ENCODE data around the gene RBM43. TPM values are rescaled to one million over a fixed set of nuclear protein-coding genes. Genes with fewer than 3 reads are reported as not detected.
"Not testable (repeated sequence)": the region's sequence is repeated elsewhere in the genome, so short reads cannot be mapped to it uniquely, and the experiment has no call there.

The RBM43 gene
- total RNA-seq, 1 donor from 2014 or later = 6.3 TPM

- H3K9me3 ChIP-seq (ENCODE audit: control insufficient read depth in 3 of 3, low read length in 3 of 3) = peaks cover 5 to 8% (median 5%) of the 10 kb centered on the region in 3 donors
- no peak overlapping the region for H3K27ac ChIP-seq (ENCODE audit: low read depth, low read length)
- H3K4me3 ChIP-seq (ENCODE audit: low read length in 3 of 3) = no peak overlapping the region
- H3K4me1 ChIP-seq (ENCODE audit: control insufficient read depth in 3 of 3, insufficient read depth in 3 of 3, low read length in 3 of 3) = no peaks in the 10 kb centered on the region
- no peaks in the 10 kb centered on the region for H3K27me3 ChIP-seq (ENCODE audit: control insufficient read depth in 3 of 3, insufficient read depth in 3 of 3, low read length in 3 of 3)
- H3K9ac ChIP-seq (ENCODE audit: low read depth in 1 of 3, low read length in 3 of 3) = no peak overlapping the region
- peaks cover 18 to 38% (median 35%) of the 10 kb centered on the region in 3 donors for H3K36me3 ChIP-seq (ENCODE audit: control insufficient read depth in 3 of 3, insufficient read depth in 3 of 3, low read length in 3 of 3)
Observed at GRCh38 chr2:151251012-151251411, 10.7 kb downstream of the RBM43 start.

DNA sequence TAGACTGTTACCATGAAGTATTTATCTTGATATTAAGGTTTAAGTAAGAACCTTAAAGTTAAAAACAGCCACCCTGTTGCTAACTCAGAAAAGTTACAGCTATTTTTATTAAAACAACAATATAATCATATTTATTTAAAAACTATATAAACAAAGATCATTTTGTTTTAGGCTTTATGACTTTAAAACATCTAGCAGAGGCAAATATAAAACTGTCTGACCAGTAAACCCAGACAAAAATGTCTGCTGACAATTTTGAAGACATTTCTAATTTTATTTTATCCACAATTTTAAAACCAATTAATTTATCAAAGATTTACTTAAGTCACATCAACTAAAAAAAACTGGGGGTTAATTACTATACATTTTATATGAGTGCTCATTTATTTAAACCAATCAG lies 14.2 kb downstream of the RBM43 start:
- H3K9me3 ChIP-seq (ENCODE audit: control insufficient read depth in 3 of 3, low read length in 3 of 3) = peaks cover 5 to 8% (median 5%) of the 10 kb centered on the region in 3 donors
- no peak overlapping the region for H3K27ac ChIP-seq (ENCODE audit: low read depth, low read length)
- no peak overlapping the region for H3K9ac ChIP-seq (ENCODE audit: low read depth in 1 of 3, low read length in 3 of 3)
- H3K4me1 ChIP-seq (ENCODE audit: control insufficient read depth in 3 of 3, insufficient read depth in 3 of 3, low read length in 3 of 3) = no peaks in the 10 kb centered on the region
- no peak overlapping the region for H3K4me3 ChIP-seq (ENCODE audit: low read length in 3 of 3)
- H3K36me3 ChIP-seq (ENCODE audit: control insufficient read depth in 3 of 3, insufficient read depth in 3 of 3, low read length in 3 of 3) = peaks cover 14 to 30% (median 23%) of the 10 kb centered on the region in 3 donors
- H3K27me3 ChIP-seq (ENCODE audit: control insufficient read depth in 3 of 3, insufficient read depth in 3 of 3, low read length in 3 of 3) = no peaks in the 10 kb centered on the region

- H3K4me3 ChIP-seq (ENCODE audit: low read length in 3 of 3) = no peak overlapping the region
- H3K27me3 ChIP-seq (ENCODE audit: control insufficient read depth in 3 of 3, insufficient read depth in 3 of 3, low read length in 3 of 3) = no peaks in the 10 kb centered on the region
- peaks cover 5 to 8% (median 5%) of the 10 kb centered on the region in 3 donors for H3K9me3 ChIP-seq (ENCODE audit: control insufficient read depth in 3 of 3, low read length in 3 of 3)
- no peak overlapping the region for H3K27ac ChIP-seq (ENCODE audit: low read depth, low read length)
- H3K36me3 ChIP-seq (ENCODE audit: control insufficient read depth in 3 of 3, insufficient read depth in 3 of 3, low read length in 3 of 3) = peaks cover 10 to 20% (median 20%) of the 10 kb centered on the region in 3 donors
- H3K4me1 ChIP-seq (ENCODE audit: control insufficient read depth in 3 of 3, insufficient read depth in 3 of 3, low read length in 3 of 3) = no peaks in the 10 kb centered on the region
- H3K9ac ChIP-seq (ENCODE audit: low read depth in 1 of 3, low read length in 3 of 3) = no peak overlapping the region
Observed at GRCh38 chr2:151246152-151246551, 15.5 kb downstream of the RBM43 start.

- H3K4me3 ChIP-seq (ENCODE audit: low read length in 3 of 3) = no peak overlapping the region
Observed at GRCh38 chr2:151243468-151243867, 18.2 kb downstream of the RBM43 start.

GRCh38 chr2:151241224-151241623 lies 20.4 kb downstream of the RBM43 start:
- H3K27me3 ChIP-seq (ENCODE audit: control insufficient read depth in 3 of 3, insufficient read depth in 3 of 3, low read length in 3 of 3) = no peaks in the 10 kb centered on the region
- no peaks in the 10 kb centered on the region for H3K4me1 ChIP-seq (ENCODE audit: control insufficient read depth in 3 of 3, insufficient read depth in 3 of 3, low read length in 3 of 3)
- no peak overlapping the region for H3K4me3 ChIP-seq (ENCODE audit: low read length in 3 of 3)
- no peaks in the 10 kb centered on the region for H3K36me3 ChIP-seq (ENCODE audit: control insufficient read depth in 3 of 3, insufficient read depth in 3 of 3, low read length in 3 of 3)
- no peaks in the 10 kb centered on the region for H3K9me3 ChIP-seq (ENCODE audit: control insufficient read depth in 3 of 3, low read length in 3 of 3)
- H3K27ac ChIP-seq (ENCODE audit: low read depth, low read length) = no peak overlapping the region
- no peak overlapping the region for H3K9ac ChIP-seq (ENCODE audit: low read depth in 1 of 3, low read length in 3 of 3)

More at GRCh38 chr2:151243468-151243867, 18.2 kb downstream of the RBM43 start:
- Histone ChIP-seq H3K9ac (ENCODE audit: low read depth in 1 of 3, low read length in 3 of 3) (no peak overlapping the region), H3K9me3 (ENCODE audit: control insufficient read depth in 3 of 3, low read length in 3 of 3) (no peaks in the 10 kb centered on the region), H3K36me3 (ENCODE audit: control insufficient read depth in 3 of 3, insufficient read depth in 3 of 3, low read length in 3 of 3) (peaks cover under 1 to 2% (median under 1%) of the 10 kb centered on the region in 3 donors), H3K4me1 (ENCODE audit: control insufficient read depth in 3 of 3, insufficient read depth in 3 of 3, low read length in 3 of 3) (no peaks in the 10 kb centered on the region), H3K27me3 (ENCODE audit: control insufficient read depth in 3 of 3, insufficient read depth in 3 of 3, low read length in 3 of 3) (no peaks in the 10 kb centered on the region), H3K27ac (ENCODE audit: low read depth, low read length) (no peak overlapping the region)

DNA sequence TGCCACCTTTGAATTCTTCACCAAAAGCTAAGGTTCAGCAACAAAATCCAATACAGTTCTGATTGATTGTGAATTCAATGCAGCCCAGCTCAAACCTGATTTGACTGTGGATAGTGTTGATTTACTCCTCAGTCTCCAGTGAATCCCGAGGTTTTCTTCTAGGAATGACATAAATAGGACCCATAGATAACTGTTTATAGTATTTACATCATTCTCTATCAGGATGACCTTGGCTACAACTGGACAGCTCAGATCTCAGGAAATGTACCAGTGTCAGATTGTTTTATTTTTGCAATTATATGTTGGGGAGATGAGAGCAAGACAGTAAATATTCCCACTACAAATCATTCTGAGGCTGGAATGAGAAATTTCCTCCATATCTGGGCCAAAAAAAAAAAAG lies 21.2 kb downstream of the RBM43 start:
- Histone ChIP-seq H3K36me3 (ENCODE audit: control insufficient read depth in 3 of 3, insufficient read depth in 3 of 3, low read length in 3 of 3) (no peaks in the 10 kb centered on the region), H3K4me3 (ENCODE audit: low read length in 3 of 3) (no peak overlapping the region), H3K9ac (ENCODE audit: low read depth in 1 of 3, low read length in 3 of 3) (no peak overlapping the region), H3K9me3 (ENCODE audit: control insufficient read depth in 3 of 3, low read length in 3 of 3) (no peaks in the 10 kb centered on the region), H3K27ac (ENCODE audit: low read depth, low read length) (no peak overlapping the region), H3K4me1 (ENCODE audit: control insufficient read depth in 3 of 3, insufficient read depth in 3 of 3, low read length in 3 of 3) (no peaks in the 10 kb centered on the region), H3K27me3 (ENCODE audit: control insufficient read depth in 3 of 3, insufficient read depth in 3 of 3, low read length in 3 of 3) (no peaks in the 10 kb centered on the region)

DNA sequence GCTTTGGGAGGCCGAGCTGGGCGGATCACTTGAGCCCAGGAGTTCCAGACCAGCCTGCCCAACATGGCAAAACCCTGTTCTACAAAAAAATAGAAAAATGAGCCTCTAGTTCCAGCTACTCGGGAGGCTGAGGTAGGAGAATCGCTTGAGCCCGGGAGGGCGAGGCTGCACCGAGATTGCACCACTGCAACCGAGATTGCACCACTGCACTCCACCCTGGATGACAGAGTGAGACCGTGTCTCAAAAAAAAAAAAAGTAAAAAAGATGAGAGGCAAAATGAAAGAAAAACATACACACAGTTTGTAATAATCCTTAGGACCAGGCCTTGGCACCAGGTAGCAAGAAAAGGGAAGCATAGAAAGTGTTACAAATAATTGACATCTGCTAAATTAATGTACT lies 22.0 kb downstream of the RBM43 start:
- no peaks in the 10 kb centered on the region for H3K9me3 ChIP-seq (ENCODE audit: control insufficient read depth in 3 of 3, low read length in 3 of 3)
- no peak overlapping the region for H3K27ac ChIP-seq (ENCODE audit: low read depth, low read length)
- H3K9ac ChIP-seq (ENCODE audit: low read depth in 1 of 3, low read length in 3 of 3) = no peak overlapping the region
- H3K27me3 ChIP-seq (ENCODE audit: control insufficient read depth in 3 of 3, insufficient read depth in 3 of 3, low read length in 3 of 3) = no peaks in the 10 kb centered on the region
- no peaks in the 10 kb centered on the region for H3K36me3 ChIP-seq (ENCODE audit: control insufficient read depth in 3 of 3, insufficient read depth in 3 of 3, low read length in 3 of 3)
- H3K4me3 ChIP-seq (ENCODE audit: low read length in 3 of 3) = no peak overlapping the region
- no peaks in the 10 kb centered on the region for H3K4me1 ChIP-seq (ENCODE audit: control insufficient read depth in 3 of 3, insufficient read depth in 3 of 3, low read length in 3 of 3)

- Histone ChIP-seq H3K4me1 (ENCODE audit: control insufficient read depth in 3 of 3, insufficient read depth in 3 of 3, low read length in 3 of 3) (no peaks in the 10 kb centered on the region), H3K9ac (ENCODE audit: low read depth in 1 of 3, low read length in 3 of 3) (no peak overlapping the region), H3K36me3 (ENCODE audit: control insufficient read depth in 3 of 3, insufficient read depth in 3 of 3, low read length in 3 of 3) (no peaks in the 10 kb centered on the region), H3K9me3 (ENCODE audit: control insufficient read depth in 3 of 3, low read length in 3 of 3) (no peaks in the 10 kb centered on the region), H3K27me3 (ENCODE audit: control insufficient read depth in 3 of 3, insufficient read depth in 3 of 3, low read length in 3 of 3) (no peaks in the 10 kb centered on the region), H3K4me3 (ENCODE audit: low read length in 3 of 3) (no peak overlapping the region), H3K27ac (ENCODE audit: low read depth, low read length) (no peak overlapping the region)
Observed at GRCh38 chr2:151238527-151239487, 22.9 kb downstream of the RBM43 start.

GRCh38 chr2:151237422-151238025 lies 24.1 kb downstream of the RBM43 start:
- Histone ChIP-seq H3K9me3 (ENCODE audit: control insufficient read depth in 3 of 3, low read length in 3 of 3) (no peaks in the 10 kb centered on the region), H3K9ac (ENCODE audit: low read depth in 1 of 3, low read length in 3 of 3) (no peak overlapping the region), H3K4me1 (ENCODE audit: control insufficient read depth in 3 of 3, insufficient read depth in 3 of 3, low read length in 3 of 3) (no peaks in the 10 kb centered on the region), H3K27me3 (ENCODE audit: control insufficient read depth in 3 of 3, insufficient read depth in 3 of 3, low read length in 3 of 3) (no peaks in the 10 kb centered on the region), H3K36me3 (ENCODE audit: control insufficient read depth in 3 of 3, insufficient read depth in 3 of 3, low read length in 3 of 3) (no peaks in the 10 kb centered on the region), H3K27ac (ENCODE audit: low read depth, low read length) (no peak overlapping the region), H3K4me3 (ENCODE audit: low read length in 3 of 3) (no peak overlapping the region)

DNA sequence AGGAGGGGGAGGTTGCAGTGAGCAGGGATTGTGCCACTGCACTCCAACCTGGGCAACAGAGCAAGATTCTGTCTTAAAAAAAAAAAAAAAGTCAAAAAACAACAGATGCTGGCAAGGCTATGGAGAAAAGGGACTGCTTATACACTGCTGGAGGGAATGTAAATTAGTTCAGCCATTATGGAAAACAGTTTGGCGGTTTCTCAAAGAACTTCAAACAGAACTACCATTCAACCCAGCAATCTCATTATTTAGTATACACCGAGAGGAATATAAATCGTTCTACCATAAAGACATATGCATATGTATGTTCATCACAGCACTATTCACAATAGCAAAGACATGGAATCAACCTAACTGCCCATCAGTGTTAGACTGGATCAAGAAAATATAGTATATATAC lies 27.9 kb downstream of the RBM43 start:
- not testable (repeated sequence) for H3K27ac ChIP-seq (ENCODE audit: low read depth, low read length); H3K27me3 ChIP-seq (ENCODE audit: control insufficient read depth in 3 of 3, insufficient read depth in 3 of 3, low read length in 3 of 3); H3K36me3 ChIP-seq (ENCODE audit: control insufficient read depth in 3 of 3, insufficient read depth in 3 of 3, low read length in 3 of 3); H3K4me3 ChIP-seq (ENCODE audit: low read length in 3 of 3); H3K9ac ChIP-seq (ENCODE audit: low read depth in 1 of 3, low read length in 3 of 3); H3K4me1 ChIP-seq (ENCODE audit: control insufficient read depth in 3 of 3, insufficient read depth in 3 of 3, low read length in 3 of 3); H3K9me3 ChIP-seq (ENCODE audit: control insufficient read depth in 3 of 3, low read length in 3 of 3)

Measured in skeletal muscle tissue (tissue), 4 donors.